ENCODE results near the gene ITGA3. TPM values are rescaled to one million over a fixed set of nuclear protein-coding genes. Genes with fewer than 3 reads are reported as not detected.

ITGA3 gene
- total RNA-seq, 4 donors from 2014 or later = 14.3 to 73.1 (median 33.4) TPM

- Histone ChIP-seq H3K4me1 (peaks cover 0 to 5% of the 10 kb centered on the region in 2 donors), H3K36me3 (no peaks in the 10 kb centered on the region), H3K9me3 (no peaks in the 10 kb centered on the region), H3K27ac (no peak overlapping the region), H3K27me3 (no peaks in the 10 kb centered on the region), H3K4me3 (no peak overlapping the region)
- no peak for DNase-seq
- TF ChIP-seq POLR2A (IDR thresholded peaks at IDR 0.05) = no peak
- no peak for TF ChIP-seq CTCF (IDR thresholded peaks at IDR 0.05)
- intact Hi-C loops (cut with DNase I; ENCODE audit: low total_unique reads) = no loop called here
Measured at GRCh38 chr17:50132104-50132794, 76.3 kb downstream of the ITGA3 start.

- no peak overlapping the region for H3K4me3 ChIP-seq
- no peaks in the 10 kb centered on the region for H3K36me3 ChIP-seq
- peaks cover 0 to 5% of the 10 kb centered on the region in 2 donors for H3K4me1 ChIP-seq
- no peaks in the 10 kb centered on the region for H3K27me3 ChIP-seq
- DNase-seq = no peak
- H3K27ac ChIP-seq = peak overlapping the region in 1 of 2 donors; percentile 11
- intact Hi-C loops (cut with DNase I; ENCODE audit: low total_unique reads) = no loop called here
- TF ChIP-seq CTCF (IDR thresholded peaks at IDR 0.05) (no peak), POLR2A (IDR thresholded peaks at IDR 0.05) (no peak)
- no peaks in the 10 kb centered on the region for H3K9me3 ChIP-seq
Measured at GRCh38 chr17:50133028-50133768, 77.3 kb downstream of the ITGA3 start.

- intact Hi-C loops (cut with DNase I; ENCODE audit: low total_unique reads) = no loop called here
- DNase-seq = no peak
- H3K36me3 ChIP-seq = no peaks in the 10 kb centered on the region
- TF ChIP-seq CTCF (IDR thresholded peaks at IDR 0.05) (no peak), POLR2A (IDR thresholded peaks at IDR 0.05) (no peak)
- peak overlapping the region in 1 of 2 donors; percentile 11 for H3K27ac ChIP-seq
- peaks cover 0 to 5% of the 10 kb centered on the region in 2 donors for H3K4me1 ChIP-seq
- H3K4me3 ChIP-seq = no peak overlapping the region
- H3K9me3 ChIP-seq = no peaks in the 10 kb centered on the region
- no peaks in the 10 kb centered on the region for H3K27me3 ChIP-seq
Measured at GRCh38 chr17:50133769-50134099, 77.8 kb downstream of the ITGA3 start.

- H3K4me1 ChIP-seq = peaks cover 0 to under 1% of the 10 kb centered on the region in 2 donors
- intact Hi-C loops (cut with DNase I; ENCODE audit: low total_unique reads) = no loop called here
- H3K27ac ChIP-seq = no peak overlapping the region
- no peaks in the 10 kb centered on the region for H3K36me3 ChIP-seq
- no peaks in the 10 kb centered on the region for H3K9me3 ChIP-seq
- TF ChIP-seq CTCF (IDR thresholded peaks at IDR 0.05) (no peak), POLR2A (IDR thresholded peaks at IDR 0.05) (no peak)
- no peaks in the 10 kb centered on the region for H3K27me3 ChIP-seq
- H3K4me3 ChIP-seq = no peak overlapping the region
- no peak for DNase-seq
Measured at GRCh38 chr17:50134206-50135110, 78.5 kb downstream of the ITGA3 start.
